Transverse colon (tissue), 3 donors: ENCODE data around the gene ACVR1B.

Source experiments
- POLR2A ChIP-seq: fragments of 450-650 bp; IDR thresholded peaks from one replicate; pipeline ENCODE4 v1.6.1; 2016; ENCODE audit warnings: antibody characterized with exemption, mild to moderate bottlenecking, moderate library complexity
- TF ChIP-seq, protein P1 (sequence below), 5 experiments: fragments of 200-600 bp in 3 of 5; fragments of 450-650 bp in 2 of 5; sonication (generic) in 3 of 5; IDR thresholded peaks; 1 replicate in 2 of 5; 2 replicates in 3 of 5; pipeline ENCODE4 v1.5.1; 2016 to 2017; ENCODE audit warnings: antibody characterized with exemption in 5 of 5, inconsistent platforms in 3 of 5, mild to moderate bottlenecking in 2 of 5, moderate library complexity in 1 of 5

GRCh38 chr12:51941604-51942003, 9.9 kb upstream of the ACVR1B start:
- no peak for TF ChIP-seq POLR2A
- TF ChIP-seq, protein P1, sequence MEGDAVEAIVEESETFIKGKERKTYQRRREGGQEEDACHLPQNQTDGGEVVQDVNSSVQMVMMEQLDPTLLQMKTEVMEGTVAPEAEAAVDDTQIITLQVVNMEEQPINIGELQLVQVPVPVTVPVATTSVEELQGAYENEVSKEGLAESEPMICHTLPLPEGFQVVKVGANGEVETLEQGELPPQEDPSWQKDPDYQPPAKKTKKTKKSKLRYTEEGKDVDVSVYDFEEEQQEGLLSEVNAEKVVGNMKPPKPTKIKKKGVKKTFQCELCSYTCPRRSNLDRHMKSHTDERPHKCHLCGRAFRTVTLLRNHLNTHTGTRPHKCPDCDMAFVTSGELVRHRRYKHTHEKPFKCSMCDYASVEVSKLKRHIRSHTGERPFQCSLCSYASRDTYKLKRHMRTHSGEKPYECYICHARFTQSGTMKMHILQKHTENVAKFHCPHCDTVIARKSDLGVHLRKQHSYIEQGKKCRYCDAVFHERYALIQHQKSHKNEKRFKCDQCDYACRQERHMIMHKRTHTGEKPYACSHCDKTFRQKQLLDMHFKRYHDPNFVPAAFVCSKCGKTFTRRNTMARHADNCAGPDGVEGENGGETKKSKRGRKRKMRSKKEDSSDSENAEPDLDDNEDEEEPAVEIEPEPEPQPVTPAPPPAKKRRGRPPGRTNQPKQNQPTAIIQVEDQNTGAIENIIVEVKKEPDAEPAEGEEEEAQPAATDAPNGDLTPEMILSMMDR (IDR thresholded peaks at IDR 0.05) = no peak
